Measurements from ENCODE around the gene CCDC3.

- TF ChIP-seq CTCF (IDR thresholded peaks at IDR 0.05) (no peak), POLR2A (IDR thresholded peaks at IDR 0.05) (no peak)
Observed at GRCh38 chr10:12972146-12972545, 29.4 kb downstream of the CCDC3 start.

Data from uterus (tissue), 2 donors.